Right lobe of liver (tissue), 4 donors: Measurements from ENCODE around the gene CCBE1.

ENCODE experiments used
- POLR2A ChIP-seq: fragments of 450-650 bp; IDR thresholded peaks from one replicate; pipeline ENCODE4 v1.6.1; 2017; ENCODE audit warnings: antibody characterized with exemption, mild to moderate bottlenecking
- TF ChIP-seq, protein P1 (sequence below), 4 donors: fragments of 200-600 bp in 3 of 4; fragments of 450-650 bp in 1 of 4; IDR thresholded peaks; one replicate each; pipeline versions ENCODE4 v1.5.1 to v1.8.0; 2016 to 2022; ENCODE audit warnings: antibody characterized with exemption in 4 of 4, mild to moderate bottlenecking in 2 of 4
- donor health status: DM: no; HTN: no; CAD: no.
- donor health status: DM: no; HTN: no; CAD: no.
- donor health status: DM: no; HTN: yes; CAD: no.

- TF ChIP-seq, protein P1, sequence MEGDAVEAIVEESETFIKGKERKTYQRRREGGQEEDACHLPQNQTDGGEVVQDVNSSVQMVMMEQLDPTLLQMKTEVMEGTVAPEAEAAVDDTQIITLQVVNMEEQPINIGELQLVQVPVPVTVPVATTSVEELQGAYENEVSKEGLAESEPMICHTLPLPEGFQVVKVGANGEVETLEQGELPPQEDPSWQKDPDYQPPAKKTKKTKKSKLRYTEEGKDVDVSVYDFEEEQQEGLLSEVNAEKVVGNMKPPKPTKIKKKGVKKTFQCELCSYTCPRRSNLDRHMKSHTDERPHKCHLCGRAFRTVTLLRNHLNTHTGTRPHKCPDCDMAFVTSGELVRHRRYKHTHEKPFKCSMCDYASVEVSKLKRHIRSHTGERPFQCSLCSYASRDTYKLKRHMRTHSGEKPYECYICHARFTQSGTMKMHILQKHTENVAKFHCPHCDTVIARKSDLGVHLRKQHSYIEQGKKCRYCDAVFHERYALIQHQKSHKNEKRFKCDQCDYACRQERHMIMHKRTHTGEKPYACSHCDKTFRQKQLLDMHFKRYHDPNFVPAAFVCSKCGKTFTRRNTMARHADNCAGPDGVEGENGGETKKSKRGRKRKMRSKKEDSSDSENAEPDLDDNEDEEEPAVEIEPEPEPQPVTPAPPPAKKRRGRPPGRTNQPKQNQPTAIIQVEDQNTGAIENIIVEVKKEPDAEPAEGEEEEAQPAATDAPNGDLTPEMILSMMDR (IDR thresholded peaks at IDR 0.05), result no peak
- no peak for TF ChIP-seq POLR2A
Observed at GRCh38 chr18:59658941-59659340, 38.3 kb downstream of the CCBE1 start.
